ENCODE measurements around the gene IGFBP1. TPM values are rescaled to one million over a fixed set of nuclear protein-coding genes. Genes with fewer than 3 reads are reported as not detected.
A peak's percentile ranks its signal among the peaks of the same experiment; 100 is the strongest.

The IGFBP1 gene
- total and polyA plus RNA-seq, 2 of the 13 experiments (the other 11 are each of a cell fraction or from before 2014, with no cell fraction given): 5.4 to 885 TPM

DNA sequence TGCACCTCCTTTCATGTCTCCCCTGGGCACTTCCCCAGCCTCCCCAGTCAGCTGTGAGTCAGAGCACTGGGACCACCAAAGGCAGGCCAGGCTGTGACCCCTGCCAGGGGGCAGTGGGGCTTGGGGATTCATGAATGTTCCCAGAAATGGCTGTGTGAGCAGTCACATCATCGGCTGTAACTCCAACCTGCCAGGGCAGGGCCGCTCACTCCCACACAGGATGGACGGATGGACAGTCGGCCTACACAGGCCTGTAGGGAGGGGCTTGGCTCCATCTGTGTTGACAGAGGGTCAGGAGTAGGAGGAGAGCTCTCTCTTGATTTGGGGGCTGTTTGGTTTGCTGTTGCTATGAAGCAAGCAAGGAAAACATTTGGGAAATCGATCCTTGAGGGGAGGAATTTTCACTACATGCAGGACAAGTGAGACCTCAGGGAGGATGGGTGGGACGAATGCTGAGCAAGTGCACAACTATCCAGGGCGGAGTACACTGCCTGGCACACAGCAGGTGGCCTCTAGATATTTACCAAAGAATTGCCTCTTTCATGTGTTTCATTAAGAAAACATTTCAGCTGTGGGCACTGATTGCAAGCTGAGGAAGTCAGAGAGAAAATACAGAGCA lies 2.9 kb upstream of the IGFBP1 start (continued):
- TF ChIP-seq ZKSCAN8 (CRISPR knock-in tag; IDR thresholded peaks at IDR 0.05; ENCODE audit: borderline replicate concordance): peak; percentile 97
- 0 out of 2 replicates have a peak, but pooled peaks have one; percentile 73 for TF ChIP-seq ZNF160 (CRISPR knock-in tag; IDR thresholded peaks at IDR 0.05)
- TF ChIP-seq SALL2 (CRISPR knock-in tag; IDR thresholded peaks at IDR 0.05): 0 out of 2 replicates have a peak, but pooled peaks have one; percentile 48
- TF ChIP-seq SPEN (CRISPR knock-in tag; IDR thresholded peaks at IDR 0.05; ENCODE audit: low read depth): peak; percentile 88; the same call in 1 of the 2 replicates
- peak; percentile 86 for TF ChIP-seq TFE3 (CRISPR knock-in tag; IDR thresholded peaks at IDR 0.05)
- no peak for TF ChIP-seq GRHL1 (CRISPR knock-in tag; conservative IDR thresholded peaks at IDR 0.05)
- peak; percentile 83 for TF ChIP-seq CEBPB (IDR thresholded peaks at IDR 0.05; ENCODE audit: borderline replicate concordance, low read depth, low read length)
- peak; percentile 65 for TF ChIP-seq ELF1 (CRISPR knock-in tag; IDR thresholded peaks at IDR 0.05)
- TF ChIP-seq EED (CRISPR knock-in tag; IDR thresholded peaks at IDR 0.05): no peak
- TF ChIP-seq, protein P1, sequence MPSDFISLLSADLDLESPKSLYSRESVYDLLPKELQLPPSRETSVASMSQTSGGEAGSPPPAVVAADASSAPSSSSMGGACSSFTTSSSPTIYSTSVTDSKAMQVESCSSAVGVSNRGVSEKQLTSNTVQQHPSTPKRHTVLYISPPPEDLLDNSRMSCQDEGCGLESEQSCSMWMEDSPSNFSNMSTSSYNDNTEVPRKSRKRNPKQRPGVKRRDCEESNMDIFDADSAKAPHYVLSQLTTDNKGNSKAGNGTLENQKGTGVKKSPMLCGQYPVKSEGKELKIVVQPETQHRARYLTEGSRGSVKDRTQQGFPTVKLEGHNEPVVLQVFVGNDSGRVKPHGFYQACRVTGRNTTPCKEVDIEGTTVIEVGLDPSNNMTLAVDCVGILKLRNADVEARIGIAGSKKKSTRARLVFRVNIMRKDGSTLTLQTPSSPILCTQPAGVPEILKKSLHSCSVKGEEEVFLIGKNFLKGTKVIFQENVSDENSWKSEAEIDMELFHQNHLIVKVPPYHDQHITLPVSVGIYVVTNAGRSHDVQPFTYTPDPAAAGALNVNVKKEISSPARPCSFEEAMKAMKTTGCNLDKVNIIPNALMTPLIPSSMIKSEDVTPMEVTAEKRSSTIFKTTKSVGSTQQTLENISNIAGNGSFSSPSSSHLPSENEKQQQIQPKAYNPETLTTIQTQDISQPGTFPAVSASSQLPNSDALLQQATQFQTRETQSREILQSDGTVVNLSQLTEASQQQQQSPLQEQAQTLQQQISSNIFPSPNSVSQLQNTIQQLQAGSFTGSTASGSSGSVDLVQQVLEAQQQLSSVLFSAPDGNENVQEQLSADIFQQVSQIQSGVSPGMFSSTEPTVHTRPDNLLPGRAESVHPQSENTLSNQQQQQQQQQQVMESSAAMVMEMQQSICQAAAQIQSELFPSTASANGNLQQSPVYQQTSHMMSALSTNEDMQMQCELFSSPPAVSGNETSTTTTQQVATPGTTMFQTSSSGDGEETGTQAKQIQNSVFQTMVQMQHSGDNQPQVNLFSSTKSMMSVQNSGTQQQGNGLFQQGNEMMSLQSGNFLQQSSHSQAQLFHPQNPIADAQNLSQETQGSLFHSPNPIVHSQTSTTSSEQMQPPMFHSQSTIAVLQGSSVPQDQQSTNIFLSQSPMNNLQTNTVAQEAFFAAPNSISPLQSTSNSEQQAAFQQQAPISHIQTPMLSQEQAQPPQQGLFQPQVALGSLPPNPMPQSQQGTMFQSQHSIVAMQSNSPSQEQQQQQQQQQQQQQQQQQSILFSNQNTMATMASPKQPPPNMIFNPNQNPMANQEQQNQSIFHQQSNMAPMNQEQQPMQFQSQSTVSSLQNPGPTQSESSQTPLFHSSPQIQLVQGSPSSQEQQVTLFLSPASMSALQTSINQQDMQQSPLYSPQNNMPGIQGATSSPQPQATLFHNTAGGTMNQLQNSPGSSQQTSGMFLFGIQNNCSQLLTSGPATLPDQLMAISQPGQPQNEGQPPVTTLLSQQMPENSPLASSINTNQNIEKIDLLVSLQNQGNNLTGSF (CRISPR knock-in tag; IDR thresholded peaks at IDR 0.05): peak; percentile 77; the same call in 1 of the 2 replicates
- peak; percentile 70; the same call in 1 of the 2 replicates for TF ChIP-seq ZNF124 (CRISPR knock-in tag; IDR thresholded peaks at IDR 0.05)
- TF ChIP-seq MXI1 (IDR thresholded peaks at IDR 0.05; ENCODE audit: borderline replicate concordance, low read depth, low read length): peak; percentile 69; the same call in 1 of the 3 replicates
- peak; percentile 79 for TF ChIP-seq JUND (CRISPR knock-in tag; IDR thresholded peaks at IDR 0.05)
- TF ChIP-seq ZNF710 (CRISPR knock-in tag; IDR thresholded peaks at IDR 0.05; ENCODE audit: borderline replicate concordance): peak; percentile 96
- peak; percentile 93 for TF ChIP-seq ZBTB25 (CRISPR knock-in tag; IDR thresholded peaks at IDR 0.05)
- 0 out of 2 replicates have a peak, but pooled peaks have one; percentile 18 for TF ChIP-seq ZNF652 (CRISPR knock-in tag; IDR thresholded peaks at IDR 0.05; ENCODE audit: borderline replicate concordance, low read depth)
- TF ChIP-seq ZNF747 (CRISPR knock-in tag; IDR thresholded peaks at IDR 0.05; ENCODE audit: borderline replicate concordance): 0 out of 2 replicates have a peak, but pooled peaks have one; percentile 28

Measured in HepG2 (cell line).